Neural crest cell (in vitro differentiated cells): Measurements from ENCODE around the gene MRPS18A. TPM values are rescaled to one million over a fixed set of nuclear protein-coding genes. Genes with fewer than 3 reads are reported as not detected.
"Not testable (repeated sequence)": the region's sequence is repeated elsewhere in the genome, so short reads cannot be mapped to it uniquely, and the experiment has no call there.

ENCODE experiments used
- DNase-seq: peaks from one replicate; pipeline ENCODE4 v3.0.0; 2021; ENCODE audit warnings: low read depth, mixed read lengths, low spot score
- H3K27ac Mint-ChIP-seq: one replicate; pipeline ENCODE4 v1.8.0; 2021; ENCODE audit warnings: mild to moderate bottlenecking, mixed read lengths; ENCODE audit not compliant: unreplicated experiment
- H3K27me3 Mint-ChIP-seq: 2 replicates; pipeline ENCODE4 v1.8.0; 2021; ENCODE audit warnings: low read depth, mild to moderate bottlenecking, mixed read lengths
- H3K36me3 Mint-ChIP-seq: 2 replicates; pipeline ENCODE4 v1.8.0; 2021; ENCODE audit warnings: low read depth, mild to moderate bottlenecking, mixed read lengths
- H3K4me1 Mint-ChIP-seq: 2 replicates; pipeline ENCODE4 v1.8.0; 2021; ENCODE audit warnings: mixed read lengths
- H3K4me3 Mint-ChIP-seq: one replicate; pipeline ENCODE4 v1.8.0; 2021; ENCODE audit warnings: mild to moderate bottlenecking, mixed read lengths
- H3K9me3 Mint-ChIP-seq: 2 replicates; pipeline ENCODE4 v1.8.0; 2021; ENCODE audit warnings: mixed read lengths
- total RNA-seq: library from RNA; stranded (reverse); gene quantifications from 2 replicates; pipeline ENCODE4 v1.2.1, GENCODE V29; 2021
- TF ChIP-seq, protein P1 (sequence below): fragments of 200-600 bp; sonication (generic); conservative IDR thresholded peaks from 2 replicates; pipeline ENCODE4 v1.5.0; 2021; ENCODE audit warnings: antibody characterized with exemption, mild to moderate bottlenecking

Gene MRPS18A
- total RNA-seq, 1 donor from 2014 or later, result 49.5 TPM

DNA sequence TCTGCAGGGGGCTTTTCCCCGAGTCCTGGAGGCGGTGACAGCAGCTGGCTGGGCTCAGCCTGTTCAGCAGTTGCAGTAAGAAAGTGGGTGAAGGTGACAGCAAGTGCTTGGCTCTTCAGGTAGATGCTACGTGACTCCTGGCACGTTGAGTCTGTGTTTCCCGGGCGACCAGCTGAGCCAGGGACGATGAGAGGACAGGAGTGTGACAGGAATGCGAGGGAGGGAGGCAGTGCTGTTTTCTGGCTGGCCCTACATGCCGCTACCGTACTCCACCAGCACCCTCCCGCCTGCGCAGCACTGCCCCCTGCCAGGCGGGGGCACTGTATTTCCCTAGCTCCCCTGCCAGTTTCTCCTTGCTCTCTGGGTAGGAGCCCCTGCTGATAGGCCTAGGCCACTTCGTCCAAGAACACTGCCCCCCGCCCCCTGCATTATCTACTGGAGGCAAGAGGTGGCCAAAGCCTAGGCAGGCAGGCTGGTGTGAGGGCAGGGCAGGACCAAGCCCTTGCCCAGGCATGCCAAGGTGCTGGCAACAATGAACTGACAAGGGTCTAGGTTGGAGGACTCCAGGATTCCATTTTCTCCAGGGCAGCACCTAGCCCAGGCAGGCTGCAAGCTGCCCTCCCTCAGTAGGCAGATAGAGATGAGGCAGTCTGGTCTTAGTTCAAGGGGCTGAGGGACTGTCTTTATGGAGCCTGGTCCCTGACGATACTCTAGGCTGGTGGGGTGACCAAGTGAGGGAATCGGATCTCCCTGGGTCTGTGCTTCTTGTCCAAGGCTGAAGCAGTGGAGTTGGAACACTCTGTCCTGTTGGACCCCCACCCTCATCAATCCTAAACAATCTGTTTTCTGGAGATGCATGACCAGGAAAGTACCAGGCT lies 19.2 kb downstream of the MRPS18A start:
- TF ChIP-seq, protein P1, sequence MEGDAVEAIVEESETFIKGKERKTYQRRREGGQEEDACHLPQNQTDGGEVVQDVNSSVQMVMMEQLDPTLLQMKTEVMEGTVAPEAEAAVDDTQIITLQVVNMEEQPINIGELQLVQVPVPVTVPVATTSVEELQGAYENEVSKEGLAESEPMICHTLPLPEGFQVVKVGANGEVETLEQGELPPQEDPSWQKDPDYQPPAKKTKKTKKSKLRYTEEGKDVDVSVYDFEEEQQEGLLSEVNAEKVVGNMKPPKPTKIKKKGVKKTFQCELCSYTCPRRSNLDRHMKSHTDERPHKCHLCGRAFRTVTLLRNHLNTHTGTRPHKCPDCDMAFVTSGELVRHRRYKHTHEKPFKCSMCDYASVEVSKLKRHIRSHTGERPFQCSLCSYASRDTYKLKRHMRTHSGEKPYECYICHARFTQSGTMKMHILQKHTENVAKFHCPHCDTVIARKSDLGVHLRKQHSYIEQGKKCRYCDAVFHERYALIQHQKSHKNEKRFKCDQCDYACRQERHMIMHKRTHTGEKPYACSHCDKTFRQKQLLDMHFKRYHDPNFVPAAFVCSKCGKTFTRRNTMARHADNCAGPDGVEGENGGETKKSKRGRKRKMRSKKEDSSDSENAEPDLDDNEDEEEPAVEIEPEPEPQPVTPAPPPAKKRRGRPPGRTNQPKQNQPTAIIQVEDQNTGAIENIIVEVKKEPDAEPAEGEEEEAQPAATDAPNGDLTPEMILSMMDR, result peak; percentile 59
- peaks cover 15% of the 10 kb centered on the region for H3K27me3 Mint-ChIP-seq
- H3K4me3 Mint-ChIP-seq, result peak overlapping the region; percentile 75
- DNase-seq, result peak; percentile 23
- no peak overlapping the region for H3K27ac Mint-ChIP-seq
- H3K4me1 Mint-ChIP-seq, result peaks cover 19% of the 10 kb centered on the region
- H3K9me3 Mint-ChIP-seq, result no peaks in the 10 kb centered on the region
- H3K36me3 Mint-ChIP-seq, result no peaks in the 10 kb centered on the region

DNA sequence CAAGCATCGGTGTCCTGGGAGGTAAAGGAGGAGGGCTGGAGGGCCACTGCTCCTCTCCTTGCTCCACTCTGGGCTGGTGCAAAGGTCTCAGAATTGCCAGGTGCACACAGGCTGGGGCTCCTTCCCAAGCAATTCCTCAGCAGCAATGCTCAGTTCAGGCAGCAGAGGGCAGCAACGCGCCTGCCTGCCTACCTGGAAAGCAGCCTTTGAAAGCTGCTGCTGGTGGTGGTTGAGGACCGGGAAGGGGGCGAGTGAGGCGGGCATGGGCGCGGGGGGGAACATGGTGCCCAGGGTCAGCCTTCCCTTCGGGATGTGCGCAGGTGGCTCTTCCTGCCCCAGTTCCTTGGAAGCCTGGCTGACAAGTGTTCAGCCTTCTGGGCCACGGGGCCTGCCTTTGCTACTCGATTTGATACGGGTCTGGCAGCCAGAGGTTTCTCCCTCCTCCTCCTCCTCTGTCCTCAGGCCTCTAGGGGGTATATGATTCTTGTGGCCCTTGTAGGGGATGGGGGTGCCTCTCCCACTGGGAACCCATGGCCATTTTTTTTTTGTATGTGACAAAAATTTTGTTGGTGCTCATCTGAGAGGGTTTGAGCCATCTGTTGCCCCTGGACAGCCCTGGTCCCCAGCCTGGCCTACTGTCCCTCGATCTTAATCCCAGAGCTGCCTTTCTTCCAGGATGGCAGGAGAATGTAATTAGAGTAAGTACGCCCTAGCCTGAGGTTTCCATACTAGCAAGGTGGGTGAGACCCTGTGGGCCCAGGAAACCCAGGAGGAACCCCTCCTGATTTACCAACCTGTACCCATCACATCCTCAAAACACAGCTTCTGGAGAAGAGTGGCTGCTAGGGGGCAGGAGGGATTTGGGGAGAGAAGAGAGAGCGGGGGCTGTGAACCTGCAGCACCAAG lies 20.1 kb downstream of the MRPS18A start:
- H3K27me3 Mint-ChIP-seq, result peaks cover 15% of the 10 kb centered on the region

DNA sequence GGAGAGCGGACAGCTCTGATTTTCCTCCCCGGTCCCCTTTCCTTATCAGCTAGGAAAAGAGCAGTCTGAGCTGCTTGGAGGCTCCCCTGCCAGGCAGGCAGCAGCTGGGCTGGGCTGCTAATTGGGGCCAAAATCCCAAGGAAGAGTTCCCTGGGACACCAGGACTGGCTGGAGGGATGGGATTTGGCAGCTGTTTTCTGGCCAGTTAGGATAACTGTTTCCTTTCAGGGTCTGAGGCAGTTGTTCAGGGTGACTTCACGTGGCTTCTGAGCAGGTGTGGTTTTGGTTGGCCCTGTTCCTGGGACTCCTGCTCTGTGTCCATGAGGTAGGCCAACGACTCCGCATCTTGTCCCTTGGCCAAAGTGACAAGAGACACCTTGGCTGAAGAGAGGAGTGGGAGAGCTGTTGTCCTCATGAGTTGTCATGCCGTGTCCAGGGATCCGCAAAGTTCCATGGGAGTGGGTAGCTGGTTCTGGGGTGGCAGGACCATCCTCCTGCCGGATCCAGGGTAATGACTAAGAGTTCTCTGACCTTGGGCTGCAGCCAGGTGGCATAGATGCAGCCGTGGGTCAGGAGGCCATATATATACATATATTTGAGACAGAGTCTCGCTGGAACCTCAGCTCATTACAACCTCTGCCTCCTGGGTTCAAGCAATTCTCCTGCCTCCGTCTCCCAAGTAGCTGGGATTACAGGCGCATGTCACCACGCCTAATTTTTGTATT lies 21.2 kb downstream of the MRPS18A start:
- Mint-ChIP-seq H3K4me1 (peaks cover 19% of the 10 kb centered on the region), H3K36me3 (no peaks in the 10 kb centered on the region), H3K27me3 (peaks cover 15% of the 10 kb centered on the region), H3K9me3 (no peaks in the 10 kb centered on the region), H3K27ac (no peak overlapping the region), H3K4me3 (no peak overlapping the region)
- no peak for DNase-seq
- TF ChIP-seq, protein P1, result no peak

More for the DNA sequence above, 20.1 kb downstream of the MRPS18A start:
- peak; percentile 95 for DNase-seq
- Mint-ChIP-seq H3K36me3 (no peaks in the 10 kb centered on the region), H3K4me3 (peak overlapping the region; percentile 75), H3K9me3 (no peaks in the 10 kb centered on the region), H3K27ac (no peak overlapping the region), H3K4me1 (peaks cover 19% of the 10 kb centered on the region)
- TF ChIP-seq, protein P1, result peak; percentile 93

DNA sequence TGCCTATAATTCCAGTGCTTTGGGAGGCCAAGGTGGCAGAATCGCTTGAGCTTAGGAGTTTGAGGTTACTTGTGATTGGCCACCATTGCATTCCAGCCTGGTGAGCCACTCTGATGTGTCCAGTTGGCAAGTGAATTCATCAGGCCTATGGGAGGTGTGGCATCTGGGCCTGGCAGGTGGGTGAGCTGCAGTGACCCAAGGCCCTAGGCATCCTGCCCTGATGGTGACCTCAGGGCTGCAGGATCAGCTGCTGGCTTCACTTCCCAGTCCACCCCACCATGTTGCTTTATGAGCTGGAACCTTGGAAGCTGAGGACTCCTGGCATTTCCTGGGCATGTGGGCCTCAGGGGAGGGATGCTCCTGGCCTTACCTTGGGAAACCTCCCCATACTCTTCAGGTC lies 22.2 kb downstream of the MRPS18A start:
- H3K4me3 Mint-ChIP-seq, result no peak overlapping the region
- peaks cover 19% of the 10 kb centered on the region for H3K4me1 Mint-ChIP-seq
- no peaks in the 10 kb centered on the region for H3K36me3 Mint-ChIP-seq
- H3K27ac Mint-ChIP-seq, result no peak overlapping the region
- H3K9me3 Mint-ChIP-seq, result no peaks in the 10 kb centered on the region
- no peak for DNase-seq
- H3K27me3 Mint-ChIP-seq, result peaks cover 15% of the 10 kb centered on the region
- TF ChIP-seq, protein P1, result no peak

DNA sequence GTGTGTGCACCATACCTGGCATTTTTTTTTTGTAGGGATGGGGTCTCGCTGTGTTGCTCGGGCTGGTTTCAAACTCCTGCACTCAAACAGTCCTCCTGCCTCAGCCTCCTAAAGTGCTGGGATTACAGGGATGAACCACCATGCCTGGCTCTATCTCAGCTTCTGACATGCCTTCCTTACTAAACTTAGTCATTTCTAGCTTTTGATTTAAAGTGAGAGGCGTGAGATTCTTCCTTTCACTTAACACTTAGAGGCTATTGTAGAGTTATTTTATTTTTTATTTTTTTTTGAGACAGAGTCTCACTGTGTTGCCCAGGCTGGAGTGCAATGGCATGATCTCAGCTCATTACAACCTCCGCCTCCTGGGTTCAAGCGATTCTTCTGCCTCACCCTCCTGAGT lies 24.6 kb downstream of the MRPS18A start:
- H3K4me3 Mint-ChIP-seq, DNase-seq, H3K9me3 Mint-ChIP-seq, H3K27ac Mint-ChIP-seq, H3K36me3 Mint-ChIP-seq, H3K4me1 Mint-ChIP-seq: not testable (repeated sequence)
- peaks cover 12% of the 10 kb centered on the region for H3K27me3 Mint-ChIP-seq
